Fibroblast of lung (primary cell): ENCODE measurements around the gene ERF.

Experiments used
- CTCF ChIP-seq, 2 donors: IDR thresholded peaks in 1 of 2; conservative IDR thresholded peaks in 1 of 2; 1 replicate in 1 of 2; 2 replicates in 1 of 2; pipeline ENCODE4 v1.5.1; 2011 to 2012; ENCODE audit warnings: low read length in 2 of 2, control low read depth in 1 of 2, inconsistent platforms in 1 of 2, low read depth in 1 of 2, mild to moderate bottlenecking in 1 of 2
- EZH2 ChIP-seq: IDR thresholded peaks from 2 replicates; pipeline ENCODE4 v1.5.1; 2012; ENCODE audit warnings: low read length, control low read depth, mild to moderate bottlenecking; ENCODE audit errors: missing control alignments

GRCh38 chr19:42272989-42273406 lies 18.1 kb upstream of the ERF start:
- TF ChIP-seq EZH2 (no peak), CTCF (conservative IDR thresholded peaks at IDR 0.05 in 1 of 2, IDR thresholded peaks at IDR 0.05 in 1 of 2; ENCODE audit: low read depth in 1 of 2, low read length in 2 of 2) (no peak)
